Osteocyte (in vitro differentiated cells): ENCODE data around the gene EXT2. TPM values are rescaled to one million over a fixed set of nuclear protein-coding genes. Genes with fewer than 3 reads are reported as not detected.

Experiments used
- DNase-seq: peaks from one replicate; pipeline ENCODE4 v3.0.0; 2021; ENCODE audit warnings: mixed read lengths; ENCODE audit not compliant: unreplicated experiment; ENCODE audit errors: extremely low spot score
- H3K27ac Mint-ChIP-seq: one replicate; pipeline ENCODE4 v1.8.0; 2021; ENCODE audit warnings: mild to moderate bottlenecking, mixed read lengths; ENCODE audit not compliant: unreplicated experiment
- H3K27me3 Mint-ChIP-seq: one replicate; pipeline ENCODE4 v1.8.0; 2021; ENCODE audit warnings: mixed read lengths; ENCODE audit not compliant: unreplicated experiment
- H3K36me3 Mint-ChIP-seq: one replicate; pipeline ENCODE4 v1.8.0; 2021; ENCODE audit warnings: mixed read lengths; ENCODE audit not compliant: unreplicated experiment
- H3K4me1 Mint-ChIP-seq: one replicate; pipeline ENCODE4 v1.8.0; 2021; ENCODE audit warnings: mixed read lengths; ENCODE audit not compliant: unreplicated experiment
- H3K4me3 Mint-ChIP-seq: one replicate; pipeline ENCODE4 v1.8.0; 2021; ENCODE audit warnings: mild to moderate bottlenecking, moderate library complexity, mixed read lengths; ENCODE audit not compliant: unreplicated experiment
- H3K9me3 Mint-ChIP-seq: one replicate; pipeline ENCODE4 v1.8.0; 2021; ENCODE audit warnings: mixed read lengths; ENCODE audit not compliant: unreplicated experiment
- total RNA-seq: library from RNA; stranded (reverse); gene quantifications from 2 replicates; pipeline ENCODE4 v1.2.1, GENCODE V29; 2021
- TF ChIP-seq, protein P1 (sequence below): fragments of 200-600 bp; sonication (generic); IDR thresholded peaks from 2 replicates; pipeline ENCODE4 v1.5.0; 2021; ENCODE audit warnings: antibody characterized with exemption, mild to moderate bottlenecking, moderate library complexity

Gene EXT2
- total RNA-seq, 1 donor from 2014 or later = 102 TPM

DNA sequence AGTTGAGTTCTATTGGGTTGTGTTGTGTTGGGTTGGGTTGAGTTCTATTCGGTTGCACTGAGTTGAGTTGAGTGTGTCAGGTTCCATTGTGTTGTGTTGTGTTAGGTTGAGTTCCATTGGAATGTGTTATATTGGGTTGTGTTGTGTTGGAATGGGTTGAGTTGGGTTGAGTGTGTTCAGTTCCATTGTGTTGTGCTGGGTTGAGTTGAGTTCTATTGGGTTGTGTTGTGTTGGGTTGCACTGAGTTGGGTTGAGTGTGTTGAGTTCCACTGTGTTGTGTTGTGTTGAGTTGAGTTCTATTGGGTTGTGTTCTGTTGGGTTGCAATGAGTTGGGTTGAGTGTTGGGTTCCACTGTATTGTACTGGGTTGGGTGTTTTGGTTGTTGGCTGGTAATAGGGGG, 178.9 kb downstream of the EXT2 start:
- no peaks in the 10 kb centered on the region for H3K9me3 Mint-ChIP-seq
- TF ChIP-seq, protein P1, sequence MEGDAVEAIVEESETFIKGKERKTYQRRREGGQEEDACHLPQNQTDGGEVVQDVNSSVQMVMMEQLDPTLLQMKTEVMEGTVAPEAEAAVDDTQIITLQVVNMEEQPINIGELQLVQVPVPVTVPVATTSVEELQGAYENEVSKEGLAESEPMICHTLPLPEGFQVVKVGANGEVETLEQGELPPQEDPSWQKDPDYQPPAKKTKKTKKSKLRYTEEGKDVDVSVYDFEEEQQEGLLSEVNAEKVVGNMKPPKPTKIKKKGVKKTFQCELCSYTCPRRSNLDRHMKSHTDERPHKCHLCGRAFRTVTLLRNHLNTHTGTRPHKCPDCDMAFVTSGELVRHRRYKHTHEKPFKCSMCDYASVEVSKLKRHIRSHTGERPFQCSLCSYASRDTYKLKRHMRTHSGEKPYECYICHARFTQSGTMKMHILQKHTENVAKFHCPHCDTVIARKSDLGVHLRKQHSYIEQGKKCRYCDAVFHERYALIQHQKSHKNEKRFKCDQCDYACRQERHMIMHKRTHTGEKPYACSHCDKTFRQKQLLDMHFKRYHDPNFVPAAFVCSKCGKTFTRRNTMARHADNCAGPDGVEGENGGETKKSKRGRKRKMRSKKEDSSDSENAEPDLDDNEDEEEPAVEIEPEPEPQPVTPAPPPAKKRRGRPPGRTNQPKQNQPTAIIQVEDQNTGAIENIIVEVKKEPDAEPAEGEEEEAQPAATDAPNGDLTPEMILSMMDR = no peak
- H3K4me3 Mint-ChIP-seq = no peak overlapping the region

DNA sequence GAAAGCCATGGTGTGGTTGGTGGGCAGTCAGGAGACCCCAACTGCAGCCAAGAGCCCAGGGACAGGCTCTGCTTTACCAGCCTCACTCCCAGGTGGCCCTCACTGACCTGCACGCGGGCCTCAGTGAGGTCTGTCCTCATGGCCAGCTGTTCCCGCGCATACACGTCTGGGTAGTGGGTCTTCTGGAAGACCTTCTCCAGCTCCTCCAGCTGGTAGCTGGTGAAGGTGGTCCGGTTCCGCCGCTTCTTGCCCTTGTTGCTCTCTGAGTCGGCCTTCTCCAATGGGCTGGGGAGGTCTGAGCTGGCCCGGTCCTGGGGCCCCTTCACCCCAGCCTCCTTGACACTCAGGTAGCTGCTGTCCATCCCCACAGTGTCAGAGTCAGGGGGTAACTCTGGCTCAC, 179.8 kb downstream of the EXT2 start:
- Mint-ChIP-seq H3K4me1 (peaks cover 4% of the 10 kb centered on the region), H3K27ac (no peak overlapping the region), H3K36me3 (no peaks in the 10 kb centered on the region), H3K27me3 (no peaks in the 10 kb centered on the region), H3K9me3 (no peaks in the 10 kb centered on the region), H3K4me3 (no peak overlapping the region)
- TF ChIP-seq, protein P1 = no peak
- no peak for DNase-seq

More for the DNA sequence above, 178.9 kb downstream of the EXT2 start:
- no peak for DNase-seq
- H3K4me1 Mint-ChIP-seq = peaks cover 13% of the 10 kb centered on the region
- H3K36me3 Mint-ChIP-seq = no peaks in the 10 kb centered on the region
- H3K27me3 Mint-ChIP-seq = no peaks in the 10 kb centered on the region
- no peak overlapping the region for H3K27ac Mint-ChIP-seq

DNA sequence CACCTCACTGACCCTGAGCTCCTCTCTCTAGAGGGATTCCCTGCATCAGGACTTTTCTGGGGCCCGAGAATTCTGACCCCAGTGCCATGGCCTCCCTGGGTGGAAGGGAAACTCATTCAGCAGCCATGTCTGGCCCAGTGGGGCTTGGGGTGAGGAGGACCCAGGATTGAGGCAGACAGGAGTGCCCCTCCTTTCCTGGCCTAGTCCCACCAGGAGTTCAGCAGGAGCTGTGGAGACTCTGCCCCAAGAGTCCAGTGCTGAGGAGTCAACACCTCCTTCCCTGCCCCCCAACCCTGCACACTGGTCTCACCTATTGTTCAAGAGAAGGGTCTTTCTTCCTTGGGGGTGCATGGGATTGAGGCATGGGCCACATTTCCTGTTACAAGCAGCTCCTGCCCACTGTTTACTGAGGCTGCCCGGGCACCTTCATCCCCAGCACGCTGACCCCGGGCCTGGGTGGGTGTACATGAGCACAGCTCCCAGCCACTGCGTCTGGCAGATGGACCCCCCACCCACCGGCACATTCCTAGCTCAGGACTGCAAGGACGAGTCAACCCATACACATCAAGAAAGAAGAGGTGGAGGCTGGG, 180.6 kb downstream of the EXT2 start:
- H3K27me3 Mint-ChIP-seq = no peaks in the 10 kb centered on the region
- TF ChIP-seq, protein P1 = no peak
- DNase-seq = no peak
- H3K4me3 Mint-ChIP-seq = no peak overlapping the region
- no peaks in the 10 kb centered on the region for H3K4me1 Mint-ChIP-seq
- no peak overlapping the region for H3K27ac Mint-ChIP-seq
- no peaks in the 10 kb centered on the region for H3K9me3 Mint-ChIP-seq
- no peaks in the 10 kb centered on the region for H3K36me3 Mint-ChIP-seq

DNA sequence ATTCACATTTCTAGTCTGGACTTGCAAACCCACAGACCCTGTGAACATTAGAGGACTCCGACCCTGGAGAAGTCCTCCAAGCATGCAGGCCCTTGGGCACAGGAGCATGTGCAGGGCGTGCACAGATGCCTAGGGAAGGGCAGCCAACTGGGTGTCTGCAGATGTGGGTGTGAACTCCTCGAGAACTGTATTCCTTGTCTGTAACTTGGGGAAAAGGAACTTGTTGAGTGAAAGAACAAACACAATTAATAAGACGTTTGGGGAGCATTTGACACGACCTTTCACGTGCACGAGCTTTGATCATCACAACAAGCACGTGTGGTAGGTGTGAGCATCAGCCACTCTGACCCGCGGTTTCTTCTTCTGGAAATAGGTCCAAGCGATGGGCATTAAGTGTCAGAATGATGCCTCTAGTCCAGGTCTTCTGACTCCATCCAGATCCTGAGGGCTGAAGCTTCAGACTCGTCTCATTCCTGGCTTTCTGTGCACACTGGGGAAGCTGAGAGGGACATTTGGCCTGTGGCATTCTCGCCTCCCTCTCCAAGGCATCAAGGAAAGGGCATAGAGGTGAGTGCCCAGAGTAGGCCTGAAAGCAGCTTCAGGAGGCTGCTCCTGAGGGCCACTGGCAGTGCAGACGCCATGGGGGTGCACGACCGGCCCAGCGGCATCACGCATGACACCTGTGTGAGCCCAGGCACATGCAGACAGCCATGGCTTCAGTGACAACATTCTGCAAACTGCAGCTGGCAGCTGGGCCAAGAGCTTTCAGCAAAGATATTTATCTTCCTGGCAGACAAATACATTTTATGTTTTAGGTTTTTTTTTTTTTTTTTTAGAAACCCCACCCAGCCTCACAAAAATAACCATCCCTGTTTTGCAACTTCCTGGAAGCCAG, 182.0 kb downstream of the EXT2 start:
- Mint-ChIP-seq H3K27ac (no peak overlapping the region), H3K27me3 (no peaks in the 10 kb centered on the region), H3K36me3 (no peaks in the 10 kb centered on the region), H3K4me3 (no peak overlapping the region), H3K4me1 (no peaks in the 10 kb centered on the region), H3K9me3 (no peaks in the 10 kb centered on the region)
- TF ChIP-seq, protein P1 = no peak
- no peak for DNase-seq

DNA sequence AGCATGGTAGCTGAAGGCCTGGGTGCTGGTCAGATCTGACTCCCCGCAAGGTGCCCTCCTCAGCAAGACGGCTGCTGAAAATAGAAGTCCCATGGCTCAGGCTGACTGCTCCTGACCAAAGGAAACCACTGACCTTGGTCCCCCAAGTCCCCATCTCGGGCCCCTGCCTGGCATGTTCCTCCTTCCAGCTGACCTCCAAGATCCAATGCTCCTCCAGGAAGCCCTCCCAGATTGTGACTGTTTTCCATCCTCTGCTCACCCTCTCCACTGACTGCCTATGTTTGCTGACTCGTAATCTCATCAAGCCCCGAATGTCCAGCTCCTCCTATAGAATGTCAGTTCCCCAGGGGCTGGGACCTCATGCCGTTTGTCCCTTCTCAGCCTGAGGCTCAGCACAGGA, 184.0 kb downstream of the EXT2 start:
- DNase-seq = no peak
- Mint-ChIP-seq H3K9me3 (no peaks in the 10 kb centered on the region), H3K4me1 (no peaks in the 10 kb centered on the region), H3K27ac (no peak overlapping the region), H3K27me3 (no peaks in the 10 kb centered on the region), H3K36me3 (no peaks in the 10 kb centered on the region), H3K4me3 (no peak overlapping the region)
- TF ChIP-seq, protein P1 = no peak
